Heart right ventricle (tissue), 16 donors: ENCODE data around the gene ITPR3. TPM values are rescaled to one million over a fixed set of nuclear protein-coding genes. Genes with fewer than 3 reads are reported as not detected.

Experiments used
- ATAC-seq, 8 donors: fragments of 200-7000 bp; cut with Tn5 transposase; one replicate each; pipeline ENCODE4 v1.9.1; 2020; ENCODE audit warnings: mild to moderate bottlenecking in 8 of 8, moderate library complexity in 8 of 8, moderate number of reproducible peaks in 1 of 8
- DNase-seq, 2 donors: peaks; one replicate each; pipeline ENCODE4 v3.0.0-alpha.2; 2020
- H3K27ac ChIP-seq, 10 donors: fragments of 200-600 bp; sonication (generic) in 2 of 10; one replicate each; pipeline versions ENCODE4 v1.5.0 to v1.8.0; 2020 to 2022; ENCODE audit warnings: mild to moderate bottlenecking in 3 of 10
- H3K27me3 ChIP-seq, 7 donors: fragments of 200-600 bp; one replicate each; pipeline ENCODE4 v1.8.0; 2021 to 2022; ENCODE audit warnings: mild to moderate bottlenecking in 2 of 7
- H3K36me3 ChIP-seq, 9 donors: fragments of 200-600 bp; sonication (generic) in 1 of 9; one replicate each; pipeline versions ENCODE4 v1.5.0 to v1.8.0; 2020 to 2022; ENCODE audit warnings: mild to moderate bottlenecking in 2 of 9
- H3K4me1 ChIP-seq, 9 donors: fragments of 200-600 bp; sonication (generic) in 1 of 9; one replicate each; pipeline versions ENCODE4 v1.5.0 to v1.8.0; 2020 to 2022; ENCODE audit warnings: mild to moderate bottlenecking in 4 of 9
- H3K4me3 ChIP-seq, 10 donors: fragments of 200-600 bp; sonication (generic) in 2 of 10; one replicate each; pipeline versions ENCODE4 v1.5.0 to v1.8.0; 2020 to 2022; ENCODE audit warnings: mild to moderate bottlenecking in 7 of 10, moderate library complexity in 2 of 10
- H3K9me3 ChIP-seq, 11 donors: fragments of 200-600 bp in 10 of 11; sonication (generic) in 2 of 11; one replicate each; pipeline versions ENCODE4 v1.5.0 to v1.8.0; 2013 to 2022; ENCODE audit warnings: mild to moderate bottlenecking in 2 of 11, control low read depth in 1 of 11, moderate library complexity in 1 of 11
- CTCF ChIP-seq, 9 donors: fragments of 200-600 bp; sonication (generic) in 2 of 9; IDR thresholded peaks; one replicate each; pipeline versions ENCODE4 v1.5.0 to v1.8.0; 2021 to 2022; ENCODE audit warnings: antibody characterized with exemption in 9 of 9, mild to moderate bottlenecking in 5 of 9, moderate library complexity in 1 of 9
- WGBS, 2 donors: extraction: QIAGEN DNeasy Blood & Tissue Kit; methylation state at CpG; one replicate each; pipeline ENCODE4 v1.1.7; 2013; ENCODE audit warnings: inconsistent platforms in 1 of 2; 5-methylcytosine and 5-hydroxymethylcytosine counted together
- intact Hi-C, 10 donors: fragments of 100-400 bp; cut with DNase I; formaldehyde crosslinking; loops; one replicate each; pipeline versions ENCODE4 v1.11.1 to v1.14.2; 2022
- polyA plus RNA-seq, 2 donors: library from polyadenylated mRNA; stranded (reverse); fragments of 200-250 nt; gene quantifications; one replicate each; pipeline ENCODE4 v1.2.3, GENCODE V29; 2013
- total RNA-seq, 10 donors: library from RNA; stranded (reverse); fragmentation: NEBNext Ultra II Directional in 3 of 10; extraction: Animal tissue kit (Norgen Biotek cat#: 25700) in 3 of 10; gene quantifications; one replicate each; pipeline versions ENCODE4 v1.2.1 to v1.2.4, GENCODE V29; 2021 to 2023
- donor health status: Arrhythmogenic right ventricular cardiomyopathy.
- donor health status: ischemic (EF 13 %, LVEDD 7.1; RV severe dilation, severe dysfunction).
- donor health status: healthy with polysubstance abuse.
- donor health status: DM: no; HTN: yes; CAD: no.
- donor health status: DM: no; HTN: no; CAD: no.
- donor health status: ischemic (EF 25% LVEDD 6.9; RV normal size, moderate dysfunction).
- donor health status: ischemic (EF 25% LVEDD 5.7; RV mildly dilated, moderate dysfunction).
- donor health status: healthy.
- donor health status: DM: yes; HTN: yes; CAD: no.
- donor health status: Ischemic cardiomyopathy.
- donor health status: ischemic (EF 35%, LVEDD 5.7; RV mildly dilated, moderate dysfunction).
- donor health status: nonischemic (EF 11% LVEDD 7.7; RV severe dilation, severe dysfunction).
- donor health status: DM: yes; HTN: yes; CAD: no.
- donor health status: PGD.
- donor health status: ischemic (EF 29% LVEDD 5.4; RV normal size, mild dysfunction).
- donor health status: nonischemic (EF 23%, LVEDD 6.1; RV moderate dilation, normal function).

The ITPR3 gene
- total and polyA plus RNA-seq, 12 donors: 3.2 to 16.7 (median 6.0) TPM

GRCh38 chr6:33667072-33667471 is 46.0 kb downstream of the ITPR3 start:
- no peak for ATAC-seq
- H3K27me3 ChIP-seq: no peaks in the 10 kb centered on the region
- intact Hi-C loops: no loop called here
- DNase-seq: no peak
- 95 to 96% methylated on average over 16 of the region's 16 CpGs for WGBS, 2 donors
- no peak overlapping the region for H3K27ac ChIP-seq
- H3K36me3 ChIP-seq: peaks cover 0 to 95% (median 6%) of the 10 kb centered on the region in 9 donors
- no peak overlapping the region for H3K4me3 ChIP-seq
- H3K9me3 ChIP-seq: no peaks in the 10 kb centered on the region
- H3K4me1 ChIP-seq: no peaks in the 10 kb centered on the region
- TF ChIP-seq CTCF (IDR thresholded peaks at IDR 0.05): no peak

- Histone ChIP-seq H3K36me3 (peaks cover 0 to 94% (median 6%) of the 10 kb centered on the region in 9 donors), H3K27me3 (no peaks in the 10 kb centered on the region), H3K4me3 (no peak overlapping the region), H3K4me1 (peaks cover 0 to 4% (median 2%) of the 10 kb centered on the region in 9 donors), H3K9me3 (no peaks in the 10 kb centered on the region), H3K27ac (no peak overlapping the region)
- DNase-seq (no peak), ATAC-seq (no peak)
- 98% methylated on average over 11 of the region's 11 CpGs for WGBS, 2 donors
- TF ChIP-seq CTCF (IDR thresholded peaks at IDR 0.05): no peak
- intact Hi-C loops: no loop called here
Observed at GRCh38 chr6:33667776-33668175, 46.7 kb downstream of the ITPR3 start.

- Histone ChIP-seq H3K4me3 (no peak overlapping the region), H3K27ac (no peak overlapping the region), H3K9me3 (no peaks in the 10 kb centered on the region), H3K27me3 (no peaks in the 10 kb centered on the region), H3K4me1 (peaks cover 0 to 9% (median 7%) of the 10 kb centered on the region in 9 donors), H3K36me3 (peaks cover 0 to 89% (median 6%) of the 10 kb centered on the region in 9 donors)
- intact Hi-C loops: no loop called here
- DNase-seq (no peak), ATAC-seq (no peak)
- WGBS, 2 donors: 98% methylated on average over 8 of the region's 8 CpGs
- TF ChIP-seq CTCF (IDR thresholded peaks at IDR 0.05): no peak
Observed at GRCh38 chr6:33668328-33668727, 47.2 kb downstream of the ITPR3 start.

- Histone ChIP-seq H3K27me3 (no peaks in the 10 kb centered on the region), H3K27ac (no peak overlapping the region), H3K4me1 (peaks cover 0 to 13% (median 8%) of the 10 kb centered on the region in 9 donors), H3K4me3 (no peak overlapping the region), H3K36me3 (peaks cover 0 to 88% (median 6%) of the 10 kb centered on the region in 9 donors), H3K9me3 (no peaks in the 10 kb centered on the region)
- DNase-seq: no peak
- intact Hi-C loops: no loop called here
- WGBS, 2 donors: 76 to 78% methylated on average over 17 of the region's 17 CpGs
- TF ChIP-seq CTCF (IDR thresholded peaks at IDR 0.05): no peak
- ATAC-seq: no peak
Observed at GRCh38 chr6:33668914-33669313, 47.8 kb downstream of the ITPR3 start.
